Hepatocyte (in vitro differentiated cells): ENCODE results near the gene CCNG1. TPM values are rescaled to one million over a fixed set of nuclear protein-coding genes. Genes with fewer than 3 reads are reported as not detected.
A peak's percentile ranks its signal among the peaks of the same experiment; 100 is the strongest.

Experiments used
- DNase-seq: peaks from one replicate; pipeline ENCODE4 v3.0.0-alpha.2; 2016; ENCODE audit warnings: low spot score
- H2AFZ ChIP-seq: fragments of 200-600 bp; sonication (generic); 2 replicates; pipeline ENCODE4 v1.6.0; 2016; ENCODE audit warnings: antibody characterized with exemption, mild to moderate bottlenecking
- H3K27ac ChIP-seq: fragments of 200-600 bp; sonication (generic); 2 replicates; pipeline ENCODE4 v1.5.1; 2016; ENCODE audit warnings: mild to moderate bottlenecking
- H3K27me3 ChIP-seq: fragments of 200-600 bp; sonication (generic); 2 replicates; pipeline ENCODE4 v1.6.1; 2016
- H3K36me3 ChIP-seq: fragments of 200-600 bp; sonication (generic); replicated peaks from 2 replicates; pipeline ENCODE4 v1.5.1; 2016; ENCODE audit warnings: low read depth; ENCODE audit not compliant: insufficient read depth
- H3K4me1 ChIP-seq: fragments of 200-600 bp; sonication (generic); 2 replicates; pipeline ENCODE4 v1.5.1; 2016; ENCODE audit warnings: mild to moderate bottlenecking, moderate library complexity; ENCODE audit not compliant: insufficient read depth
- H3K4me2 ChIP-seq: fragments of 200-600 bp; sonication (generic); 2 replicates; pipeline ENCODE4 v1.6.0; 2016
- H3K4me3 ChIP-seq: fragments of 200-600 bp; sonication (generic); 2 replicates; pipeline ENCODE4 v1.5.1; 2016; ENCODE audit warnings: mild to moderate bottlenecking
- H3K79me2 ChIP-seq: fragments of 200-600 bp; sonication (generic); 2 replicates; pipeline ENCODE4 v1.6.0; 2017; ENCODE audit warnings: mild to moderate bottlenecking
- H3K9me2 ChIP-seq: fragments of 200-600 bp; sonication (generic); replicated peaks from 2 replicates; pipeline ENCODE4 v1.6.0; 2017; ENCODE audit warnings: mild to moderate bottlenecking; ENCODE audit not compliant: insufficient read depth
- H3K9me3 ChIP-seq: fragments of 200-600 bp; sonication (generic); 2 replicates; pipeline ENCODE4 v1.5.1; 2016; ENCODE audit warnings: low read depth, mild to moderate bottlenecking
- H4K20me1 ChIP-seq: fragments of 200-600 bp; sonication (generic); 2 replicates; pipeline ENCODE4 v1.6.0; 2016; ENCODE audit warnings: mild to moderate bottlenecking; ENCODE audit not compliant: insufficient read depth, poor library complexity, severe bottlenecking
- EZH2 ChIP-seq: fragments of 200-600 bp; sonication (generic); IDR thresholded peaks from 2 replicates; pipeline ENCODE4 v1.6.1; 2016; ENCODE audit warnings: antibody characterized with exemption, mild to moderate bottlenecking, borderline replicate concordance
- EZH2phosphoT487 ChIP-seq: fragments of 200-600 bp; sonication (generic); IDR thresholded peaks from one replicate; pipeline ENCODE4 v1.6.1; 2018; ENCODE audit warnings: antibody characterized with exemption, mild to moderate bottlenecking, low read depth, moderate library complexity; ENCODE audit not compliant: unreplicated experiment, severe bottlenecking
- WGBS: methylation state at CpG from one replicate; pipeline ENCODE4 v1.1.6; 2016; ENCODE audit warnings: low lambda C conversion rate; ENCODE audit errors: missing lambda C conversion rate; 5-methylcytosine and 5-hydroxymethylcytosine counted together
- polyA plus RNA-seq: library from polyadenylated mRNA; unstranded; fragments of >200 nt; fragmentation: Nextera tagmentation; extraction: Ambion mirVana; gene quantifications from 2 replicates; pipeline ENCODE4 v1.2.1, GENCODE V29; 2016
- total RNA-seq: library from RNA; depleted of rRNA; stranded (reverse); fragments of >200 nt; gene quantifications from 2 replicates; pipeline ENCODE4 v1.2.3, GENCODE V29; 2014
- TF ChIP-seq, protein P1 (sequence below): fragments of 200-600 bp; sonication (generic); IDR thresholded peaks from 2 replicates; pipeline ENCODE4 v1.5.1; 2016; ENCODE audit warnings: antibody characterized with exemption, mild to moderate bottlenecking; ENCODE audit not compliant: poor library complexity

The CCNG1 gene
- total and polyA plus RNA-seq, 2 experiments from 2014 or later: 158 to 390 TPM

DNA sequence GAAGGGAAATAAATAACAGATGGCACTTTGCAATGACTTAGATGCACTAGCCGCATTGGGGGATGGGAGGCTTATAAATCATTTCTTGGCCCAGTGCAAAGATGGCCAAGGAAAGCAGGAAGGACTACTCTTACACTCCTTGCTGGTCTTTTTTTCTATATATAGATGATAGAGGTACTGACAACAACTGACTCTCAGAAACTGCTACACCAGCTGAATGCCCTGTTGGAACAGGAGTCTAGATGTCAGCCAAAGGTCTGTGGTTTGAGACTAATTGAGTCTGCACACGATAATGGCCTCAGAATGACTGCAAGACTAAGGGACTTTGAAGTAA is 1.7 kb downstream of the CCNG1 start:
- Histone ChIP-seq H3K27me3 (no peaks in the 10 kb centered on the region), H3K9me3 (no peaks in the 10 kb centered on the region), H3K4me1 (peaks cover 20% of the 10 kb centered on the region), H4K20me1 (peaks cover 39% of the 10 kb centered on the region), H3K27ac (peak overlapping the region; percentile 96), H2AFZ (no peak overlapping the region), H3K4me3 (peak overlapping the region; percentile 68), H3K36me3 (no peaks in the 10 kb centered on the region), H3K79me2 (peaks cover 58% of the 10 kb centered on the region), H3K4me2 (peak overlapping the region; percentile 80), H3K9me2 (no peaks in the 10 kb centered on the region)
- TF ChIP-seq EZH2phosphoT487 (no peak), EZH2 (no peak)
- TF ChIP-seq, protein P1, sequence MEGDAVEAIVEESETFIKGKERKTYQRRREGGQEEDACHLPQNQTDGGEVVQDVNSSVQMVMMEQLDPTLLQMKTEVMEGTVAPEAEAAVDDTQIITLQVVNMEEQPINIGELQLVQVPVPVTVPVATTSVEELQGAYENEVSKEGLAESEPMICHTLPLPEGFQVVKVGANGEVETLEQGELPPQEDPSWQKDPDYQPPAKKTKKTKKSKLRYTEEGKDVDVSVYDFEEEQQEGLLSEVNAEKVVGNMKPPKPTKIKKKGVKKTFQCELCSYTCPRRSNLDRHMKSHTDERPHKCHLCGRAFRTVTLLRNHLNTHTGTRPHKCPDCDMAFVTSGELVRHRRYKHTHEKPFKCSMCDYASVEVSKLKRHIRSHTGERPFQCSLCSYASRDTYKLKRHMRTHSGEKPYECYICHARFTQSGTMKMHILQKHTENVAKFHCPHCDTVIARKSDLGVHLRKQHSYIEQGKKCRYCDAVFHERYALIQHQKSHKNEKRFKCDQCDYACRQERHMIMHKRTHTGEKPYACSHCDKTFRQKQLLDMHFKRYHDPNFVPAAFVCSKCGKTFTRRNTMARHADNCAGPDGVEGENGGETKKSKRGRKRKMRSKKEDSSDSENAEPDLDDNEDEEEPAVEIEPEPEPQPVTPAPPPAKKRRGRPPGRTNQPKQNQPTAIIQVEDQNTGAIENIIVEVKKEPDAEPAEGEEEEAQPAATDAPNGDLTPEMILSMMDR: no peak
- no peak for DNase-seq
- 17% methylated on average over 2 of the region's 2 CpGs for whole genome bisulfite sequencing

DNA sequence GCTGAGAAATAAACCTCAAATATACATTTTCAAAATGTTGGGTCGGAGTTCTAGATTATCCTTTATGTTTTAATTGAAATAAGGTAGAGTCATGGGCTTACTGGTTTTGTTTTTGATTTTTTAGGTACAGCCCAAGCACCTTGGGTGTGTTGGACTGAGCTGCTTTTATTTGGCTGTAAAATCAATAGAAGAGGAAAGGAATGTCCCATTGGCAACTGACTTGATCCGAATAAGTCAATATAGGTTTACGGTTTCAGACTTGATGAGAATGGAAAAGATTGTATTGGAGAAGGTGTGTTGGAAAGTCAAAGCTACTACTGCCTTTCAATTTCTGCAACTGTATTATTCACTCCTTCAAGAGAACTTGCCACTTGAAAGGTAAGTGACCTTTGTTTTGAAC is 3.6 kb downstream of the CCNG1 start:
- H3K4me2 ChIP-seq: peak overlapping the region; percentile 80
- H3K4me1 ChIP-seq: peaks cover 18% of the 10 kb centered on the region
- H3K4me3 ChIP-seq: no peak overlapping the region

DNA sequence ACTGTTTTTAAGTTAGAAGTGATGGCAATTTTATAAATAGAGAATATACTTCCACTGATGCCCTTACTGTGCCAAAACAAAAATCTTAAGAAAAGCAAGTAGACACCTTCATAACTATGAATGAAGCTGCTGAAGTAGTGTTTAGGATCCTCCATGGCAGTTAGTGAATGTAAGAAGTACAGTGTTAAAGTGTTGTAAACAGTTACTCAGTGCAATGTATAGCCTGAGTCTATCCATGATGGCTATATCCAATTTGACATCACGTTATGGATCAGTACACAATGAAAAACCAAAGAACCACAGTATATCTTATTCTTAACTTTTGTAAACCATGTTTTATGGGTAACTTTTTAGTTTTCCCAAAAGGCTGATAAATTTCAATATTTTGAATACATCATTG is 7.1 kb downstream of the CCNG1 start:
- H3K4me3 ChIP-seq: no peak overlapping the region
- H3K9me2 ChIP-seq: no peaks in the 10 kb centered on the region
- no peak overlapping the region for H3K4me2 ChIP-seq
- H3K36me3 ChIP-seq: peaks cover 6% of the 10 kb centered on the region
- no peak for DNase-seq
- TF ChIP-seq, protein P1: no peak
- H2AFZ ChIP-seq: no peak overlapping the region
- H3K27me3 ChIP-seq: no peaks in the 10 kb centered on the region
- H3K9me3 ChIP-seq: no peaks in the 10 kb centered on the region
- H3K79me2 ChIP-seq: peaks cover 41% of the 10 kb centered on the region
- H3K4me1 ChIP-seq: peaks cover 16% of the 10 kb centered on the region
- peaks cover 24% of the 10 kb centered on the region for H4K20me1 ChIP-seq
- WGBS: 73% methylated on average over 1 of the region's 1 CpG
- no peak overlapping the region for H3K27ac ChIP-seq

More for the DNA sequence above, 3.6 kb downstream of the CCNG1 start:
- Histone ChIP-seq H3K27ac (no peak overlapping the region), H3K79me2 (peaks cover 61% of the 10 kb centered on the region), H2AFZ (no peak overlapping the region), H3K27me3 (no peaks in the 10 kb centered on the region), H3K36me3 (peaks cover 6% of the 10 kb centered on the region), H3K9me2 (no peaks in the 10 kb centered on the region), H3K9me3 (no peaks in the 10 kb centered on the region), H4K20me1 (peaks cover 39% of the 10 kb centered on the region)
- DNase-seq: no peak
- TF ChIP-seq EZH2 (no peak), EZH2phosphoT487 (no peak)
- TF ChIP-seq, protein P1: no peak
- WGBS: 85% methylated on average over 3 of the region's 3 CpGs

DNA sequence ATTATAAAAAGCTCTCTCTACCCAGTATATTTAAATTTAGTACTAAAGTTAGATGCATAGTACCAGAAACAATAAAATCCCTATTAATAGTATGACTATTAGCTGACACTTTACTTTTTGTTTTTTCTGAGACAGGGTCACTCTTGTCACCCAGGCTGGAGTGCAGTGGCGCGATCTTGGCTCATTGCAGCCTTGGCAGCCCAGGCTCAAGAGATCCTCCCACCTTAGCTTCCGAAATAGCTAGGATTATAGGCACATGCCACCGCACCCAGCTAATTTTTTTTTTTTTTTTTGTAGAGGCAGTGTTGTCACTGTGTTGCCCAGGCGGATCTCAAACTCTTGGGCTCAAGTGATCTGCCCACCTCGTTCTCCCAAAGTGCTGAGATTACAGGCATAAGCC is 8.0 kb downstream of the CCNG1 start:
- Histone ChIP-seq H3K9me3 (no peaks in the 10 kb centered on the region), H3K9me2 (no peaks in the 10 kb centered on the region), H3K4me2 (no peak overlapping the region), H3K79me2 (peaks cover 33% of the 10 kb centered on the region), H3K27ac (no peak overlapping the region), H2AFZ (no peak overlapping the region), H4K20me1 (peaks cover 15% of the 10 kb centered on the region), H3K4me3 (no peak overlapping the region), H3K4me1 (peaks cover 8% of the 10 kb centered on the region), H3K36me3 (peaks cover 6% of the 10 kb centered on the region), H3K27me3 (no peaks in the 10 kb centered on the region)
- 94% methylated on average over 6 of the region's 6 CpGs for WGBS
- TF ChIP-seq EZH2phosphoT487 (no peak), EZH2 (no peak)
- TF ChIP-seq, protein P1: no peak
- no peak for DNase-seq
